GM23338 (cell line): ENCODE data around the gene MYO1D. TPM values are rescaled to one million over a fixed set of nuclear protein-coding genes. Genes with fewer than 3 reads are reported as not detected.

ENCODE experiments used
- ATAC-seq: fragments of 200-7000 bp; cut with Tn5 transposase; 3 replicates; pipeline ENCODE4 v1.9.1; 2020
- DNase-seq: peaks from one replicate; pipeline ENCODE4 v3.0.0-alpha.2; 2015; ENCODE audit warnings: low spot score
- H2AFZ ChIP-seq: fragments of 200-600 bp; sonication (generic); 2 replicates; pipeline ENCODE4 v1.8.0; 2016; ENCODE audit warnings: antibody characterized with exemption, mild to moderate bottlenecking, moderate library complexity
- H3F3A ChIP-seq: fragments of 200-600 bp; sonication (generic); replicated peaks from 2 replicates; pipeline ENCODE4 v1.8.0; 2017; ENCODE audit warnings: antibody characterized with exemption, mixed run types, low read depth
- H3K27ac ChIP-seq: fragments of 200-600 bp; sonication (generic); 2 replicates; pipeline ENCODE4 v1.6.1; 2016; ENCODE audit warnings: low read depth
- H3K27me3 ChIP-seq: fragments of 200-600 bp; sonication (generic); 2 replicates; pipeline ENCODE4 v1.8.0; 2016; ENCODE audit warnings: mild to moderate bottlenecking, mixed run types, moderate library complexity; ENCODE audit not compliant: insufficient read depth
- H3K36me3 ChIP-seq: fragments of 200-600 bp; sonication (generic); 2 replicates; pipeline ENCODE4 v1.8.0; 2016; ENCODE audit warnings: mild to moderate bottlenecking; ENCODE audit not compliant: insufficient read depth
- H3K4me1 ChIP-seq: fragments of 200-600 bp; sonication (generic); 2 replicates; pipeline ENCODE4 v1.8.0; 2016; ENCODE audit warnings: mild to moderate bottlenecking, moderate library complexity; ENCODE audit not compliant: insufficient read depth
- H3K4me2 ChIP-seq: fragments of 200-600 bp; sonication (generic); 2 replicates; pipeline ENCODE4 v1.7.1; 2017; ENCODE audit warnings: mixed run types
- H3K4me3 ChIP-seq: fragments of 200-600 bp; sonication (generic); 2 replicates; pipeline ENCODE4 v1.6.1; 2016; ENCODE audit warnings: mixed run types
- H3K79me2 ChIP-seq: fragments of 200-600 bp; sonication (generic); replicated peaks from 2 replicates; pipeline ENCODE4 v1.8.0; 2017; ENCODE audit warnings: mild to moderate bottlenecking; ENCODE audit not compliant: insufficient read depth
- H3K9me2 ChIP-seq: fragments of 200-600 bp; sonication (generic); 2 replicates; pipeline ENCODE4 v1.8.0; 2017; ENCODE audit not compliant: insufficient read depth
- H4K20me1 ChIP-seq: fragments of 200-600 bp; sonication (generic); replicated peaks from 2 replicates; pipeline ENCODE4 v1.8.0; 2017; ENCODE audit warnings: mild to moderate bottlenecking; ENCODE audit not compliant: insufficient read depth
- H3K27ac Mint-ChIP-seq: 2 replicates; pipeline ENCODE4 v1.8.0; 2020; ENCODE audit warnings: inconsistent platforms, mild to moderate bottlenecking, moderate library complexity, mixed read lengths
- H3K27me3 Mint-ChIP-seq: 3 replicates; pipeline ENCODE4 v1.8.0; 2022; ENCODE audit warnings: low read depth, mild to moderate bottlenecking, moderate library complexity, mixed read lengths, inconsistent platforms; ENCODE audit not compliant: insufficient read depth, poor library complexity
- H3K36me3 Mint-ChIP-seq: 3 replicates; pipeline ENCODE4 v1.8.0; 2021; ENCODE audit warnings: low read depth, mild to moderate bottlenecking, inconsistent platforms, moderate library complexity, mixed read lengths
- H3K4me1 Mint-ChIP-seq: 3 replicates; pipeline ENCODE4 v1.8.0; 2020; ENCODE audit warnings: mild to moderate bottlenecking, inconsistent platforms, mixed read lengths
- H3K4me3 Mint-ChIP-seq: 3 replicates; pipeline ENCODE4 v1.8.0; 2021; ENCODE audit warnings: moderate library complexity, mild to moderate bottlenecking, inconsistent platforms, mixed read lengths
- H3K9me3 Mint-ChIP-seq: 3 replicates; pipeline ENCODE4 v1.8.0; 2020; ENCODE audit warnings: moderate library complexity, mild to moderate bottlenecking, inconsistent platforms, mixed read lengths
- CREB1 ChIP-seq: fragments of 250-450 bp; sonication (Bioruptor Pico); IDR thresholded peaks from 2 replicates; pipeline ENCODE4 v1.5.0; 2020; ENCODE audit warnings: low read depth, mild to moderate bottlenecking, moderate library complexity
- CTCF ChIP-seq, 2 experiments: fragments of 200-600 bp in 1 of 2; sonication (generic) in 1 of 2; conservative IDR thresholded peaks; 2 replicates each; pipeline versions ENCODE4 v1.5.1 to v1.6.1; 2016 to 2017; ENCODE audit warnings: antibody characterized with exemption in 2 of 2, low read depth in 2 of 2, mild to moderate bottlenecking in 2 of 2, moderate library complexity in 1 of 2
- EZH2 ChIP-seq: fragments of 200-600 bp; sonication (generic); IDR thresholded peaks from one replicate; pipeline ENCODE4 v1.8.0; 2017; ENCODE audit warnings: antibody characterized with exemption, mild to moderate bottlenecking, low read depth; ENCODE audit not compliant: unreplicated experiment
- EZH2phosphoT487 ChIP-seq: fragments of 200-600 bp; sonication (generic); IDR thresholded peaks from one replicate; pipeline ENCODE4 v1.8.1; 2018; ENCODE audit warnings: antibody characterized with exemption; ENCODE audit not compliant: unreplicated experiment
- NANOG ChIP-seq: IDR thresholded peaks from 2 replicates; pipeline ENCODE4 v1.6.1; 2016; ENCODE audit warnings: antibody characterized with exemption, borderline replicate concordance
- POLR2AphosphoS5 ChIP-seq: IDR thresholded peaks from 2 replicates; pipeline ENCODE4 v1.6.1; 2016; ENCODE audit warnings: antibody characterized with exemption, low read depth
- STAT1 ChIP-seq: IDR thresholded peaks from one replicate; pipeline ENCODE4 v1.6.1; 2016; ENCODE audit warnings: antibody characterized with exemption; ENCODE audit not compliant: unreplicated experiment
- ZNF114 ChIP-seq: fragments of 250-450 bp; sonication (Bioruptor Pico); IDR thresholded peaks from 2 replicates; pipeline ENCODE4 v1.5.0; 2020; ENCODE audit warnings: mild to moderate bottlenecking, moderate library complexity
- ZNF331 ChIP-seq: fragments of 250-450 bp; sonication (Bioruptor Pico); IDR thresholded peaks from 2 replicates; pipeline ENCODE4 v1.5.0; 2020; ENCODE audit warnings: low read depth, mild to moderate bottlenecking, moderate library complexity
- polyA plus RNA-seq: library from polyadenylated mRNA; unstranded; fragments of >200 nt; fragmentation: Nextera tagmentation; extraction: Ambion mirVana; gene quantifications from 2 replicates; pipeline ENCODE4 v1.2.1, GENCODE V29; 2016
- total RNA-seq: library from RNA; depleted of rRNA; stranded (reverse); fragments of >200 nt; shearing (Covaris generic); gene quantifications from 2 replicates; pipeline ENCODE4 v1.2.3, GENCODE V29; 2014

MYO1D gene
- total and polyA plus RNA-seq, 2 experiments from 2014 or later = 8.6 to 28.6 TPM

- TF ChIP-seq CTCF (conservative IDR thresholded peaks at IDR 0.05; ENCODE audit: low read depth in 2 of 2) (no peak), POLR2AphosphoS5 (no peak)
These were observed 415.4 kb downstream of the MYO1D start (continued) for GRCh38 chr17:32461498-32461852.

GRCh38 chr17:32460054-32460453, 416.9 kb downstream of the MYO1D start:
- Mint-ChIP-seq H3K9me3 (no peaks in the 10 kb centered on the region), H3K36me3 (peaks cover 87% of the 10 kb centered on the region), H3K4me3 (no peak overlapping the region), H3K4me1 (peaks cover 3% of the 10 kb centered on the region; the same call in 1 of the 3 replicates), H3K27me3 (no peaks in the 10 kb centered on the region), H3K27ac (no peak overlapping the region)
- no peaks in the 10 kb centered on the region for H3K4me1 ChIP-seq
- peaks cover 57% of the 10 kb centered on the region for H4K20me1 ChIP-seq
- peaks cover 48% of the 10 kb centered on the region for H3K36me3 ChIP-seq
- DNase-seq = no peak
- no peak overlapping the region for H2AFZ ChIP-seq
- H3K4me2 ChIP-seq = no peak overlapping the region
- no peaks in the 10 kb centered on the region for H3K27me3 ChIP-seq
- no peak for ATAC-seq
- H3K79me2 ChIP-seq = peaks cover 84% of the 10 kb centered on the region
- no peaks in the 10 kb centered on the region for H3K9me2 ChIP-seq
- no peak overlapping the region for H3K4me3 ChIP-seq
- no peak overlapping the region for H3K27ac ChIP-seq
- TF ChIP-seq EZH2phosphoT487 = no peak
- no peak for TF ChIP-seq CREB1 (CRISPR knock-in tag)
- TF ChIP-seq ZNF114 (CRISPR knock-in tag) = no peak
- peaks cover 21% of the 10 kb centered on the region for H3F3A ChIP-seq

GRCh38 chr17:32458371-32458770, 418.6 kb downstream of the MYO1D start:
- H3K4me3 Mint-ChIP-seq = no peak overlapping the region
- Histone ChIP-seq H2AFZ (no peak overlapping the region), H3K79me2 (peaks cover 90% of the 10 kb centered on the region), H3K4me3 (no peak overlapping the region), H4K20me1 (peaks cover 63% of the 10 kb centered on the region), H3F3A (peaks cover 21% of the 10 kb centered on the region), H3K36me3 (peaks cover 52% of the 10 kb centered on the region), H3K27me3 (no peaks in the 10 kb centered on the region), H3K4me2 (no peak overlapping the region), H3K9me2 (no peaks in the 10 kb centered on the region), H3K4me1 (no peaks in the 10 kb centered on the region), H3K27ac (no peak overlapping the region)
- ATAC-seq (no peak), DNase-seq (no peak)
- no peaks in the 10 kb centered on the region for H3K9me3 Mint-ChIP-seq
- no peaks in the 10 kb centered on the region for H3K27me3 Mint-ChIP-seq
- H3K36me3 Mint-ChIP-seq = peaks cover 90% of the 10 kb centered on the region
- H3K4me1 Mint-ChIP-seq = peaks cover 3% of the 10 kb centered on the region; the same call in 1 of the 3 replicates
- H3K27ac Mint-ChIP-seq = no peak overlapping the region
- TF ChIP-seq EZH2phosphoT487 (no peak), CREB1 (CRISPR knock-in tag) (no peak), NANOG (no peak), POLR2AphosphoS5 (no peak), EZH2 (no peak), STAT1 (no peak)

GRCh38 chr17:32453370-32453769, 423.6 kb downstream of the MYO1D start:
- Histone ChIP-seq H3K36me3 (peaks cover 69% of the 10 kb centered on the region), H3K4me3 (no peak overlapping the region), H3K79me2 (peaks cover 100% of the 10 kb centered on the region), H2AFZ (no peak overlapping the region), H3K4me1 (no peaks in the 10 kb centered on the region), H4K20me1 (peaks cover 69% of the 10 kb centered on the region), H3K27ac (no peak overlapping the region), H3K9me2 (no peaks in the 10 kb centered on the region), H3F3A (peaks cover 2% of the 10 kb centered on the region), H3K4me2 (no peak overlapping the region), H3K27me3 (no peaks in the 10 kb centered on the region)
- Mint-ChIP-seq H3K9me3 (no peaks in the 10 kb centered on the region), H3K27me3 (no peaks in the 10 kb centered on the region), H3K27ac (no peak overlapping the region), H3K36me3 (peaks cover 97% of the 10 kb centered on the region), H3K4me1 (no peaks in the 10 kb centered on the region), H3K4me3 (no peak overlapping the region)
- ATAC-seq = no peak
- DNase-seq = no peak
- no peak for TF ChIP-seq ZNF331 (CRISPR knock-in tag)
- no peak for TF ChIP-seq NANOG
